Measurements from ENCODE around the gene NUDT12. TPM values are rescaled to one million over a fixed set of nuclear protein-coding genes. Genes with fewer than 3 reads are reported as not detected.

Gene NUDT12
- total and polyA plus RNA-seq, 2 donors = 8.7 to 10.6 TPM

DNA sequence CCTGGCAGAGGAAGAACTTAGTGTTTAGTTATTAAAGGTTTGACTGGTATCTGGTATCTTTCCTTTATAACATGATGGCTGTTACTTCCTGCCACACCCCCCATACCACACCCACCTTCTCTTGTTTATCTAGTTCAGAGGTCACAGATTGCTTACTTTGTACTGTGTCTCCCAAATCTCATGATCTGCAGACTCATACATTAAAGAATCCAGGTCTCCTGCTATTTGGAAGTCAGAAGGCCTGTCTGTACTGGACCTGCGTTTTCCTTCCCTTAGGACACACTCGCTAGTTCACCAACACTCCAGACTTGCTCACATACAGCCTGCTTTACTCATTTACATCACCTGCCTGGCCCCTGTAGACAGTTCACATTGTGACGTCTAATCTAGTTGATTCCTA lies 39.3 kb downstream of the NUDT12 start:
- Histone ChIP-seq H3K27me3 (ENCODE audit: control insufficient read depth in 2 of 2, insufficient read depth in 1 of 2, low read length in 1 of 2) (no peaks in the 10 kb centered on the region), H3K27ac (ENCODE audit: low read depth in 1 of 2, low read length in 1 of 2) (no peak overlapping the region)

GRCh38 chr5:103522586-103522985 lies 40.0 kb downstream of the NUDT12 start:
- no peak for DNase-seq (ENCODE audit: low read depth in 6 of 9, low spot score in 9 of 9)
- Histone ChIP-seq H3K4me1 (ENCODE audit: control insufficient read depth in 2 of 2, insufficient read depth in 2 of 2, low read length in 2 of 2) (no peaks in the 10 kb centered on the region), H3K9me3 (ENCODE audit: control insufficient read depth in 2 of 2, insufficient read depth in 1 of 2, low read length in 1 of 2) (no peaks in the 10 kb centered on the region), H3K4me3 (ENCODE audit: low read length in 2 of 2) (no peak overlapping the region), H3K36me3 (ENCODE audit: control insufficient read depth in 2 of 2, insufficient read depth in 2 of 2, low read length in 1 of 2) (no peaks in the 10 kb centered on the region), H3K27me3 (ENCODE audit: control insufficient read depth in 2 of 2, insufficient read depth in 1 of 2, low read length in 1 of 2) (no peaks in the 10 kb centered on the region), H3K27ac (ENCODE audit: low read depth in 1 of 2, low read length in 1 of 2) (no peak overlapping the region)
- WGBS = 94% methylated on average over 5 of the region's 5 CpGs

More for the DNA sequence above, 39.3 kb downstream of the NUDT12 start:
- no peak for DNase-seq (ENCODE audit: low read depth in 6 of 9, low spot score in 9 of 9)
- Histone ChIP-seq H3K4me3 (ENCODE audit: low read length in 2 of 2) (no peak overlapping the region), H3K4me1 (ENCODE audit: control insufficient read depth in 2 of 2, insufficient read depth in 2 of 2, low read length in 2 of 2) (no peaks in the 10 kb centered on the region), H3K9me3 (ENCODE audit: control insufficient read depth in 2 of 2, insufficient read depth in 1 of 2, low read length in 1 of 2) (no peaks in the 10 kb centered on the region), H3K36me3 (ENCODE audit: control insufficient read depth in 2 of 2, insufficient read depth in 2 of 2, low read length in 1 of 2) (no peaks in the 10 kb centered on the region)
- WGBS = 96% methylated on average over 3 of the region's 3 CpGs

DNA sequence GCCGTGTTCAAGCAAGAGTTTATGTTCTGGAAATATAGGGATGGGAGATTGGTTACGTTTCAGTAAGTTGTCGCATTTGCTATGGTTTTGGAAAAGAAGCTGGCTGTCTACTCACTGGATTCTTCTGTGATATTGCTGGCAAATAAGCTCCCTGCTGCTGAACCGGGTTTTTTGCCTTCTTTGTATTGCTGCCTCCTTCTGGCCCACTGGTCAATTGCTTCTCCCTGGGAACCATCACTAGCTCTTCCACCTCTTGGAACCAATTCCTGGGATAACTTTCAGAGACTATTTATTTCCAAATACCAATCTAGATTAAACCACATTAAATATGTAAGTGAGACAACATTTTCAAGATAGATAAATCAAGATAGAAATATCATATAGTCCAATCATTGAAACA lies 43.0 kb downstream of the NUDT12 start:
- Histone ChIP-seq H3K4me1 (ENCODE audit: control insufficient read depth in 2 of 2, insufficient read depth in 2 of 2, low read length in 2 of 2) (no peaks in the 10 kb centered on the region), H3K4me3 (ENCODE audit: low read length in 2 of 2) (no peak overlapping the region), H3K36me3 (ENCODE audit: control insufficient read depth in 2 of 2, insufficient read depth in 2 of 2, low read length in 1 of 2) (no peaks in the 10 kb centered on the region), H3K27me3 (ENCODE audit: control insufficient read depth in 2 of 2, insufficient read depth in 1 of 2, low read length in 1 of 2) (no peaks in the 10 kb centered on the region), H3K27ac (ENCODE audit: low read depth in 1 of 2, low read length in 1 of 2) (no peak overlapping the region), H3K9me3 (ENCODE audit: control insufficient read depth in 2 of 2, insufficient read depth in 1 of 2, low read length in 1 of 2) (no peaks in the 10 kb centered on the region)
- 94% methylated on average over 4 of the region's 4 CpGs for WGBS
- no peak for DNase-seq (ENCODE audit: low read depth in 6 of 9, low spot score in 9 of 9)

GRCh38 chr5:103514371-103514770 lies 48.2 kb downstream of the NUDT12 start:
- Histone ChIP-seq H3K4me1 (ENCODE audit: control insufficient read depth in 2 of 2, insufficient read depth in 2 of 2, low read length in 2 of 2) (no peaks in the 10 kb centered on the region), H3K9me3 (ENCODE audit: control insufficient read depth in 2 of 2, insufficient read depth in 1 of 2, low read length in 1 of 2) (no peaks in the 10 kb centered on the region), H3K36me3 (ENCODE audit: control insufficient read depth in 2 of 2, insufficient read depth in 2 of 2, low read length in 1 of 2) (no peaks in the 10 kb centered on the region), H3K27me3 (ENCODE audit: control insufficient read depth in 2 of 2, insufficient read depth in 1 of 2, low read length in 1 of 2) (no peaks in the 10 kb centered on the region), H3K27ac (ENCODE audit: low read depth in 1 of 2, low read length in 1 of 2) (no peak overlapping the region), H3K4me3 (ENCODE audit: low read length in 2 of 2) (no peak overlapping the region)
- DNase-seq (ENCODE audit: low read depth in 6 of 9, low spot score in 9 of 9) = no peak
- 98% methylated on average over 1 of the region's 1 CpG for WGBS

DNA sequence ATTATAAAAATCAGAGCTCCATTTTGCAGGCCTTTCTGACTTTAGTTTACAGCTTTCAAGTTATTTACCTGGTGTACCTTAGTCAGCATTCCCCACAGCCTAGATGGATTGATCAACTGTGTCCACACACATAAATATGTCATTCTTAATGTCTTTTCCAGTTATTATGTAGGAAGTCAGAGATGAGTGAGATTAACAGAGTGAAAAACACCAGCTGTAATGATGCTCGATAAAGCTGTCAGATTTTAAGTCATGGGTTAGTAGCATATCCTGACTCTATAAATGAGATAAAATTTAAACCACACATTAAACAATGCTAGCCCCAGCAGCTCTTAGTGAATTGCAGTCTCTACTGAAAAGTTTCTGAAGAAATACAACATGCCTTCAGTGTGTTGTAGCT lies 48.9 kb downstream of the NUDT12 start:
- DNase-seq (ENCODE audit: low read depth in 6 of 9, low spot score in 9 of 9) = no peak
- 45% methylated on average over 1 of the region's 1 CpG for WGBS
- H3K27me3 ChIP-seq (ENCODE audit: control insufficient read depth in 2 of 2, insufficient read depth in 1 of 2, low read length in 1 of 2) = no peaks in the 10 kb centered on the region
- H3K4me1 ChIP-seq (ENCODE audit: control insufficient read depth in 2 of 2, insufficient read depth in 2 of 2, low read length in 2 of 2) = no peaks in the 10 kb centered on the region
- H3K27ac ChIP-seq (ENCODE audit: low read depth in 1 of 2, low read length in 1 of 2) = no peak overlapping the region
- H3K4me3 ChIP-seq (ENCODE audit: low read length in 2 of 2) = no peak overlapping the region
- no peaks in the 10 kb centered on the region for H3K9me3 ChIP-seq (ENCODE audit: control insufficient read depth in 2 of 2, insufficient read depth in 1 of 2, low read length in 1 of 2)
- H3K36me3 ChIP-seq (ENCODE audit: control insufficient read depth in 2 of 2, insufficient read depth in 2 of 2, low read length in 1 of 2) = no peaks in the 10 kb centered on the region

- no peak overlapping the region for H3K4me3 ChIP-seq (ENCODE audit: low read length in 2 of 2)
- no peak for DNase-seq (ENCODE audit: low read depth in 6 of 9, low spot score in 9 of 9)
- no peaks in the 10 kb centered on the region for H3K9me3 ChIP-seq (ENCODE audit: control insufficient read depth in 2 of 2, insufficient read depth in 1 of 2, low read length in 1 of 2)
- no peak overlapping the region for H3K27ac ChIP-seq (ENCODE audit: low read depth in 1 of 2, low read length in 1 of 2)
- H3K27me3 ChIP-seq (ENCODE audit: control insufficient read depth in 2 of 2, insufficient read depth in 1 of 2, low read length in 1 of 2) = no peaks in the 10 kb centered on the region
- 93% methylated on average over 2 of the region's 2 CpGs for WGBS
- no peaks in the 10 kb centered on the region for H3K36me3 ChIP-seq (ENCODE audit: control insufficient read depth in 2 of 2, insufficient read depth in 2 of 2, low read length in 1 of 2)
- H3K4me1 ChIP-seq (ENCODE audit: control insufficient read depth in 2 of 2, insufficient read depth in 2 of 2, low read length in 2 of 2) = no peaks in the 10 kb centered on the region
These were observed 50.1 kb downstream of the NUDT12 start for GRCh38 chr5:103512500-103512899.

- WGBS = 98% methylated on average over 2 of the region's 2 CpGs
- no peak overlapping the region for H3K27ac ChIP-seq (ENCODE audit: low read depth in 1 of 2, low read length in 1 of 2)
- DNase-seq (ENCODE audit: low read depth in 6 of 9, low spot score in 9 of 9) = no peak
- H3K9me3 ChIP-seq (ENCODE audit: control insufficient read depth in 2 of 2, insufficient read depth in 1 of 2, low read length in 1 of 2) = no peaks in the 10 kb centered on the region
- no peaks in the 10 kb centered on the region for H3K27me3 ChIP-seq (ENCODE audit: control insufficient read depth in 2 of 2, insufficient read depth in 1 of 2, low read length in 1 of 2)
- no peaks in the 10 kb centered on the region for H3K36me3 ChIP-seq (ENCODE audit: control insufficient read depth in 2 of 2, insufficient read depth in 2 of 2, low read length in 1 of 2)
- no peaks in the 10 kb centered on the region for H3K4me1 ChIP-seq (ENCODE audit: control insufficient read depth in 2 of 2, insufficient read depth in 2 of 2, low read length in 2 of 2)
- no peak overlapping the region for H3K4me3 ChIP-seq (ENCODE audit: low read length in 2 of 2)
These were observed 51.1 kb downstream of the NUDT12 start for GRCh38 chr5:103511554-103511885.

- 92% methylated on average over 1 of the region's 1 CpG for WGBS
These were observed 51.6 kb downstream of the NUDT12 start for GRCh38 chr5:103510851-103511553.

DNA sequence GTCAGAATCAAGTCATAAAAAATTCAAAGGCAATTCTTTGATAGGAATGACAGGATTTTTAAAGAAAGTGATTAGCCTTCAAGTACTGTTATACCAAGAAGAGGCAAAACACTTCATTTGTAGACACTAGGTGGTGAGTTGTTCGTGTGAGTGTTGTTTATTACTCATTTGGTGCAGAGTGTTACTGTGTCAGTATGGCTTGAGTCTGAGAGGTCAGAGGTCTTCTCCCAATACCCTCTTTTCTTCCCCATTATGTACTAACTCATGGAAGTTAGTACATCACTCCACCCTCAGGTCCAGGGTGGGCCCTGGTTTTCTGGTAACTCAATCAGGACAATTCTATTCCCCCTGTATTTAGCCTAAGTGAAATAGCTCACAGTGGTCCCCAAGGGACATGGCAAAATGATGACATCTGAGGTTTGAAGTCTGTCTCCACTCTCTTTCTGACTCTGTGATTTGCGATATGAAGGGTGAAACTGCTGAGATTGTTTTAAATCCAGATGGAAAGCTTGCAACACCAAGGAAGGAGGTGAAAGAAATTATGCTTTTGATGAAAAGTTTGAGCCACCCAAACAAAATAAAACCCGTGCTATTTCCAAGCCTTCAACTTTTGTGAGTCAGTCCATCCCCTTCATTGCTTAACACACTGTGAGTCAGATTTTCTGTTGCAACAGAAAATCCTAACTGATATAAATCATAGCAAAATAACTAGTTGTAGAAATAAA lies 56.8 kb downstream of the NUDT12 start:
- Histone ChIP-seq H3K27ac (ENCODE audit: low read depth in 1 of 2, low read length in 1 of 2) (no peak overlapping the region), H3K4me3 (ENCODE audit: low read length in 2 of 2) (no peak overlapping the region), H3K36me3 (ENCODE audit: control insufficient read depth in 2 of 2, insufficient read depth in 2 of 2, low read length in 1 of 2) (no peaks in the 10 kb centered on the region), H3K4me1 (ENCODE audit: control insufficient read depth in 2 of 2, insufficient read depth in 2 of 2, low read length in 2 of 2) (no peaks in the 10 kb centered on the region), H3K9me3 (ENCODE audit: control insufficient read depth in 2 of 2, insufficient read depth in 1 of 2, low read length in 1 of 2) (no peaks in the 10 kb centered on the region), H3K27me3 (ENCODE audit: control insufficient read depth in 2 of 2, insufficient read depth in 1 of 2, low read length in 1 of 2) (no peaks in the 10 kb centered on the region)
- WGBS = 90% methylated on average over 3 of the region's 3 CpGs
- DNase-seq (ENCODE audit: low read depth in 6 of 9, low spot score in 9 of 9) = no peak

More at GRCh38 chr5:103510851-103511553, 51.6 kb downstream of the NUDT12 start:
- no peak overlapping the region for H3K4me3 ChIP-seq (ENCODE audit: low read length in 2 of 2)
- H3K36me3 ChIP-seq (ENCODE audit: control insufficient read depth in 2 of 2, insufficient read depth in 2 of 2, low read length in 1 of 2) = no peaks in the 10 kb centered on the region
- H3K9me3 ChIP-seq (ENCODE audit: control insufficient read depth in 2 of 2, insufficient read depth in 1 of 2, low read length in 1 of 2) = no peaks in the 10 kb centered on the region
- H3K27ac ChIP-seq (ENCODE audit: low read depth in 1 of 2, low read length in 1 of 2) = no peak overlapping the region
- no peak for DNase-seq (ENCODE audit: low read depth in 6 of 9, low spot score in 9 of 9)
- no peaks in the 10 kb centered on the region for H3K27me3 ChIP-seq (ENCODE audit: control insufficient read depth in 2 of 2, insufficient read depth in 1 of 2, low read length in 1 of 2)
- H3K4me1 ChIP-seq (ENCODE audit: control insufficient read depth in 2 of 2, insufficient read depth in 2 of 2, low read length in 2 of 2) = no peaks in the 10 kb centered on the region
